A673 (cell line): ENCODE data around the gene ARHGEF4.

Source experiments
- CTCF ChIP-seq: fragments of 300-800, 200-600 bp; sonication (generic); conservative IDR thresholded peaks from 2 replicates; pipeline ENCODE4 v1.5.1; 2017; ENCODE audit warnings: low read depth, mild to moderate bottlenecking, antibody characterized with exemption, low read length, moderate library complexity, mixed read lengths
- EZH2 ChIP-seq: fragments of 200-600 bp; sonication (generic); IDR thresholded peaks from 2 replicates; pipeline ENCODE4 v1.6.1; 2017; ENCODE audit warnings: borderline replicate concordance, low read depth, mild to moderate bottlenecking, mixed read lengths, antibody characterized with exemption, low read length; ENCODE audit not compliant: poor library complexity, severe bottlenecking

GRCh38 chr2:130877258-130877657 is 40.5 kb downstream of the ARHGEF4 start:
- TF ChIP-seq CTCF (no peak), EZH2 (no peak)
